Measurements from ENCODE around the gene KDM2A. TPM values are rescaled to one million over a fixed set of nuclear protein-coding genes. Genes with fewer than 3 reads are reported as not detected.

The KDM2A gene
- total and polyA plus RNA-seq, 2 donors (not counting 3 experiments of a cell fraction or from before 2014, with no cell fraction given), result 72.2 to 79.5 TPM

GRCh38 chr11:67099831-67100324 is 19.2 kb upstream of the KDM2A start:
- Histone ChIP-seq H3K9me1 (replicated peaks; ENCODE audit: control insufficient read depth, extremely low read depth, insufficient read depth, low read length) (no peaks in the 10 kb centered on the region), H3K4me3 (replicated peaks in 1 of 3; ENCODE audit: insufficient read depth in 1 of 3, low read depth in 1 of 3, low read length in 3 of 3) (no peak overlapping the region), H4K20me1 (replicated peaks; ENCODE audit: control insufficient read depth, extremely low read depth, insufficient read depth, low read length) (no peaks in the 10 kb centered on the region), H2AFZ (ENCODE audit: low read depth, low read length) (peak overlapping the region; percentile 23), H3K27ac (ENCODE audit: insufficient read depth, low read depth, low read length) (no peak overlapping the region), H3K4me1 (ENCODE audit: control insufficient read depth, extremely low read depth, insufficient read depth, low read length) (peaks cover 4% of the 10 kb centered on the region), H3K79me2 (ENCODE audit: control insufficient read depth, insufficient read depth, low read length) (no peaks in the 10 kb centered on the region), H3K9ac (replicated peaks; ENCODE audit: extremely low read depth, insufficient read depth, low read length) (no peak overlapping the region), H3K27me3 (ENCODE audit: control insufficient read depth in 2 of 2, insufficient read depth in 2 of 2, low read length in 2 of 2) (peaks cover 0 to 2% of the 10 kb centered on the region in 2 experiments), H3K9me3 (replicated peaks; ENCODE audit: control insufficient read depth, insufficient read depth, low read length) (no peaks in the 10 kb centered on the region), H3K36me3 (ENCODE audit: control insufficient read depth in 2 of 2, extremely low read depth in 1 of 2, insufficient read depth in 2 of 2, low read length in 2 of 2) (no peaks in the 10 kb centered on the region), H3K4me2 (ENCODE audit: insufficient read depth, low read length) (no peak overlapping the region)
- no peak for TF ChIP-seq JUN (IDR thresholded peaks at IDR 0.05; ENCODE audit: borderline replicate concordance, insufficient read depth, insufficient read length, low read depth)
- no peak for TF ChIP-seq MAX (IDR thresholded peaks at IDR 0.05; ENCODE audit: insufficient read depth, insufficient read length)
- no peak for TF ChIP-seq GATA2 (IDR thresholded peaks at IDR 0.05; ENCODE audit: insufficient read depth, insufficient read length, low read depth, low read length)
- no peak for TF ChIP-seq POLR2AphosphoS5 (IDR thresholded peaks at IDR 0.05; ENCODE audit: insufficient read depth, low read depth, low read length)
- TF ChIP-seq FOS (IDR thresholded peaks at IDR 0.05; ENCODE audit: borderline replicate concordance, insufficient read depth, low read length), result no peak
- no peak for TF ChIP-seq MYC (IDR thresholded peaks at IDR 0.05; ENCODE audit: low read depth, low read length)
- no peak for TF ChIP-seq CTCF (IDR thresholded peaks at IDR 0.05; ENCODE audit: extremely low read depth in 1 of 2, insufficient read depth in 1 of 2, low read depth in 1 of 2, low read length in 2 of 2)
- TF ChIP-seq POLR2A (IDR thresholded peaks at IDR 0.05; ENCODE audit: low read depth, low read length), result no peak
- TF ChIP-seq EZH2 (IDR thresholded peaks at IDR 0.05; ENCODE audit: borderline replicate concordance, low read depth, low read length, severe bottlenecking), result no peak
- CTCF ChIA-PET, result interaction anchor here (1.4 kb wide), 1 partner anchor 17 kb away, joined by 5 read pairs; no protein-coding TSS in a partner anchor
- POLR2A ChIA-PET, result interaction anchor here (0.6 kb wide), 1 partner anchor 39 kb away, joined by 3 read pairs; no protein-coding TSS in a partner anchor
- DNase-seq (ENCODE audit: low read depth, low spot score), result no peak
- intact Hi-C loops (cut with micrococcal nuclease) (loop anchor here (5.0 kb wide), 1 partner anchor 67 kb away; no protein-coding TSS in a partner anchor), dilution Hi-C loops (cut with MboI; ENCODE audit: extremely low pct_ligation_motif_present, low sequenced_read_pairs) (no loop called here)
- no TSS peak for BruUV-seq (replicated peaks)
- FAIRE-seq, result no peak
